ENCODE results near the gene ERGIC1.
"Not testable (repeated sequence)": the region's sequence is repeated elsewhere in the genome, so short reads cannot be mapped to it uniquely, and the experiment has no call there.

The ERGIC1 gene

GRCh38 chr5:172881691-172882370 is 47.8 kb downstream of the ERGIC1 start:
- peak; percentile 92 for DNase-seq (ENCODE audit: low spot score)

- no peak for DNase-seq (ENCODE audit: low spot score)
Measured at GRCh38 chr5:172883066-172883465, 49.0 kb downstream of the ERGIC1 start.

GRCh38 chr5:172885597-172886340 is 51.7 kb downstream of the ERGIC1 start:
- DNase-seq (ENCODE audit: low spot score) = no peak

- no peak for DNase-seq (ENCODE audit: low spot score)
Measured at GRCh38 chr5:172886476-172886875, 52.4 kb downstream of the ERGIC1 start.

GRCh38 chr5:172886974-172887501 is 53.0 kb downstream of the ERGIC1 start:
- peak; percentile 46 for DNase-seq (ENCODE audit: low spot score)

- peak; percentile 87 for DNase-seq (ENCODE audit: low spot score)
Measured at GRCh38 chr5:172887692-172888091, 53.6 kb downstream of the ERGIC1 start.

GRCh38 chr5:172890659-172891058 is 56.6 kb downstream of the ERGIC1 start:
- no peak for DNase-seq (ENCODE audit: low spot score)

GRCh38 chr5:172891716-172892421 is 57.8 kb downstream of the ERGIC1 start:
- DNase-seq (ENCODE audit: low spot score) = peak; percentile 61

- no peak for DNase-seq (ENCODE audit: low spot score)
Measured at GRCh38 chr5:172892713-172893112, 58.7 kb downstream of the ERGIC1 start.

GRCh38 chr5:172894767-172895388 is 60.8 kb downstream of the ERGIC1 start:
- no peak for DNase-seq (ENCODE audit: low spot score)

- no peak for DNase-seq (ENCODE audit: low spot score)
Measured at GRCh38 chr5:172895549-172895948, 61.5 kb downstream of the ERGIC1 start.

- no peak for DNase-seq (ENCODE audit: low spot score)
Measured at GRCh38 chr5:172896465-172896864, 62.4 kb downstream of the ERGIC1 start.

- DNase-seq (ENCODE audit: low spot score) = not testable (repeated sequence)
Measured at GRCh38 chr5:172897067-172897466, 63.0 kb downstream of the ERGIC1 start.

- peak; percentile 98 for DNase-seq (ENCODE audit: low spot score)
Measured at GRCh38 chr5:172897481-172898217, 63.6 kb downstream of the ERGIC1 start.

- no peak for DNase-seq (ENCODE audit: low spot score)
Measured at GRCh38 chr5:172898218-172898842, 64.3 kb downstream of the ERGIC1 start.

GRCh38 chr5:172898843-172899369 is 64.9 kb downstream of the ERGIC1 start:
- no peak for DNase-seq (ENCODE audit: low spot score)

GRCh38 chr5:172899436-172899835 is 65.4 kb downstream of the ERGIC1 start:
- no peak for DNase-seq (ENCODE audit: low spot score)

- DNase-seq (ENCODE audit: low spot score) = no peak
Measured at GRCh38 chr5:172901012-172901780, 67.1 kb downstream of the ERGIC1 start.

- no peak for DNase-seq (ENCODE audit: low spot score)
Measured at GRCh38 chr5:172901788-172902496, 67.9 kb downstream of the ERGIC1 start.
